HEK293 (cell line): Measurements from ENCODE around the gene NAT8L.

Source experiments
- CTCF ChIA-PET: fragments of 350-600 bp; formaldehyde crosslinking; extraction: SDS; loops from one replicate; lab custom pipeline; 2021; ENCODE audit warnings: antibody characterized with exemption; lab: Yijun Ruan, JAX
- POLR2A ChIA-PET: fragments of 300-600 bp; formaldehyde crosslinking; extraction: SDS; loops from one replicate; lab custom pipeline; 2020; ENCODE audit warnings: antibody characterized with exemption, inconsistent platforms; lab: Yijun Ruan, JAX
- H3K27ac ChIP-seq: fragments of 200-500 bp; sonication (Bioruptor generic); 2 replicates; pipeline ENCODE4 v1.5.1; 2014; ENCODE audit warnings: low read depth, low read length, control low read depth, inconsistent platforms; ENCODE audit errors: extremely low read depth
- H3K36me3 ChIP-seq, 2 experiments: fragments of 200-500 bp in 1 of 2; sonication (Bioruptor generic) in 1 of 2; 1 replicate in 1 of 2; 2 replicates in 1 of 2; pipeline ENCODE4 v1.5.1; 2014 to 2017; ENCODE audit warnings: inconsistent platforms in 2 of 2, low read length in 2 of 2; ENCODE audit not compliant: control insufficient read depth in 2 of 2, insufficient read depth in 1 of 2
- H3K4me1 ChIP-seq: fragments of 200-500 bp; sonication (Bioruptor generic); 2 replicates; pipeline ENCODE4 v1.5.1; 2014; ENCODE audit warnings: mild to moderate bottlenecking, low read length, inconsistent platforms; ENCODE audit not compliant: control insufficient read depth, insufficient read depth
- H3K4me3 ChIP-seq: 2 replicates; pipeline ENCODE4 v1.5.1; 2011; ENCODE audit warnings: low read depth, mild to moderate bottlenecking, control low read depth, low read length, moderate library complexity
- H3K9me3 ChIP-seq: fragments of 200-500 bp; sonication (Bioruptor generic); 2 replicates; pipeline ENCODE4 v1.5.1; 2014; ENCODE audit warnings: low read depth, low read length, inconsistent platforms; ENCODE audit not compliant: control insufficient read depth, insufficient read depth
- FEZF1 ChIP-seq: fragments of 450-650 bp; formaldehyde crosslinking; IDR thresholded peaks from 2 replicates; pipeline ENCODE4 v1.5.1; 2016; ENCODE audit warnings: missing biosample characterization, missing genetic modification characterization
- GLIS2 ChIP-seq: fragments of 450-650 bp; formaldehyde crosslinking; IDR thresholded peaks from 2 replicates; pipeline ENCODE4 v1.5.1; 2016; ENCODE audit warnings: missing biosample characterization, missing genetic modification characterization
- HIC1 ChIP-seq: fragments of 450-650 bp; formaldehyde crosslinking; IDR thresholded peaks from 2 replicates; pipeline ENCODE4 v1.5.1; 2016; ENCODE audit warnings: missing biosample characterization, missing genetic modification characterization
- KLF17 ChIP-seq: fragments of 450-650 bp; formaldehyde crosslinking; IDR thresholded peaks from 2 replicates; pipeline ENCODE4 v1.5.1; 2016; ENCODE audit warnings: missing biosample characterization, missing genetic modification characterization
- KLF8 ChIP-seq: fragments of 450-650 bp; formaldehyde crosslinking; IDR thresholded peaks from 2 replicates; pipeline ENCODE4 v1.5.1; 2016; ENCODE audit warnings: missing biosample characterization, missing genetic modification characterization
- SCRT2 ChIP-seq: fragments of 450-650 bp; formaldehyde crosslinking; IDR thresholded peaks from 2 replicates; pipeline ENCODE4 v1.5.1; 2016; ENCODE audit warnings: missing biosample characterization, missing genetic modification characterization
- ZBTB11 ChIP-seq: fragments of 450-650 bp; formaldehyde crosslinking; conservative IDR thresholded peaks from 2 replicates; pipeline ENCODE4 v1.5.1; 2016; ENCODE audit warnings: low read depth, missing biosample characterization, missing genetic modification characterization
- ZBTB8A ChIP-seq: fragments of 450-650 bp; formaldehyde crosslinking; IDR thresholded peaks from 2 replicates; pipeline ENCODE4 v1.5.1; 2016; ENCODE audit warnings: missing biosample characterization, missing genetic modification characterization
- ZFHX2 ChIP-seq: fragments of 450-650 bp; formaldehyde crosslinking; conservative IDR thresholded peaks from 2 replicates; pipeline ENCODE4 v1.5.1; 2016; ENCODE audit warnings: missing biosample characterization, missing genetic modification characterization
- ZIC2 ChIP-seq: fragments of 450-650 bp; formaldehyde crosslinking; IDR thresholded peaks from 2 replicates; pipeline ENCODE4 v1.5.1; 2016; ENCODE audit warnings: missing biosample characterization, missing genetic modification characterization
- ZNF140 ChIP-seq: fragments of 450-650 bp; formaldehyde crosslinking; IDR thresholded peaks from 2 replicates; pipeline ENCODE4 v1.5.1; 2016; ENCODE audit warnings: missing biosample characterization, missing genetic modification characterization
- ZNF19 ChIP-seq: fragments of 450-650 bp; formaldehyde crosslinking; IDR thresholded peaks from 2 replicates; pipeline ENCODE4; 2016; ENCODE audit warnings: missing biosample characterization, missing genetic modification characterization, low read depth
- ZNF350 ChIP-seq: fragments of 450-650 bp; formaldehyde crosslinking; IDR thresholded peaks from 2 replicates; pipeline ENCODE4 v1.5.0; 2017; ENCODE audit warnings: missing biosample characterization, mild to moderate bottlenecking, missing genetic modification characterization
- ZNF366 ChIP-seq: fragments of 450-650 bp; formaldehyde crosslinking; conservative IDR thresholded peaks from 2 replicates; pipeline ENCODE4 v1.5.1; 2016; ENCODE audit warnings: missing biosample characterization, missing genetic modification characterization
- ZNF600 ChIP-seq: fragments of 450-650 bp; formaldehyde crosslinking; IDR thresholded peaks from 2 replicates; pipeline ENCODE4 v1.5.1; 2016; ENCODE audit warnings: missing biosample characterization, missing genetic modification characterization
- ZNF76 ChIP-seq: fragments of 450-650 bp; formaldehyde crosslinking; IDR thresholded peaks from 2 replicates; pipeline ENCODE4; 2016; ENCODE audit warnings: low read depth, missing biosample characterization, missing genetic modification characterization, borderline replicate concordance
- ZNF785 ChIP-seq: fragments of 450-650 bp; formaldehyde crosslinking; IDR thresholded peaks from 2 replicates; pipeline ENCODE4 v1.5.1; 2016; ENCODE audit warnings: missing biosample characterization, missing genetic modification characterization

The NAT8L gene

GRCh38 chr4:2070421-2071251 lies 11.5 kb downstream of the NAT8L start (continued):
- 0 out of 2 replicates have a peak, but pooled peaks have one; percentile 39 for TF ChIP-seq KLF8

GRCh38 chr4:2071252-2071911 lies 12.3 kb downstream of the NAT8L start:
- Histone ChIP-seq H3K9me3 (no peaks in the 10 kb centered on the region), H3K4me3 (no peak overlapping the region), H3K36me3 (peaks cover 0 to 5% of the 10 kb centered on the region in 2 experiments; a peak in 1 of 3 replicates), H3K27ac (no peak overlapping the region), H3K4me1 (no peaks in the 10 kb centered on the region)
- ChIA-PET CTCF (no interaction called here), POLR2A (no interaction called here)
- TF ChIP-seq KLF17 (tag by site-specific recombination) (0 out of 2 replicates have a peak, but pooled peaks have one; percentile 23), ZNF785 (no peak), ZNF76 (tag by site-specific recombination) (0 out of 2 replicates have a peak, but pooled peaks have one; percentile 42), ZBTB8A (peak; percentile 34; the same call in 1 of the 2 replicates), ZFHX2 (0 out of 2 replicates have a peak, but pooled peaks have one; percentile 4), ZNF19 (no peak), ZNF600 (tag by site-specific recombination) (peak; percentile 45; the same call in 1 of the 2 replicates), ZNF366 (tag by site-specific recombination) (0 out of 2 replicates have a peak, but pooled peaks have one; percentile 11), ZBTB11 (tag by site-specific recombination) (no peak), ZIC2 (tag by site-specific recombination) (peak; percentile 96), GLIS2 (tag by site-specific recombination) (peak; percentile 22; the same call in 1 of the 2 replicates)
- TF ChIP-seq, all 188 proteins: peak for 8

GRCh38 chr4:2071912-2072867 lies 13.1 kb downstream of the NAT8L start:
- Histone ChIP-seq H3K4me1 (no peaks in the 10 kb centered on the region), H3K4me3 (no peak overlapping the region), H3K27ac (no peak overlapping the region), H3K9me3 (no peaks in the 10 kb centered on the region), H3K36me3 (peaks cover 0 to 5% of the 10 kb centered on the region in 2 experiments; a peak in 1 of 3 replicates)
- ChIA-PET CTCF (no interaction called here), POLR2A (no interaction called here)
- TF ChIP-seq SCRT2 (tag by site-specific recombination): peak; percentile 53; the same call in 1 of the 2 replicates
- 0 out of 2 replicates have a peak, but pooled peaks have one; percentile 41 for TF ChIP-seq HIC1
- no peak for TF ChIP-seq FEZF1
- no peak for TF ChIP-seq ZNF350 (tag by site-specific recombination)
- no peak for TF ChIP-seq ZNF140 (tag by site-specific recombination)
